Choroid plexus epithelial cell (primary cell): ENCODE measurements around the gene RAB1B.
"Not testable (repeated sequence)": the region's sequence is repeated elsewhere in the genome, so short reads cannot be mapped to it uniquely, and the experiment has no call there.

Experiments
- DNase-seq: peaks from one replicate; pipeline ENCODE4 v3.0.0-alpha.2; 2010; ENCODE audit warnings: low read depth
- H3K4me3 ChIP-seq: 2 replicates; pipeline ENCODE4 v1.5.1; 2011; ENCODE audit warnings: low read depth, mild to moderate bottlenecking, control low read depth, low read length, moderate library complexity
- CTCF ChIP-seq: conservative IDR thresholded peaks from 2 replicates; pipeline ENCODE4 v1.5.1; 2011; ENCODE audit warnings: low read depth, mild to moderate bottlenecking, control low read depth, inconsistent platforms, low read length, moderate library complexity

Gene RAB1B

GRCh38 chr11:66272596-66272995, 4.2 kb downstream of the RAB1B start:
- no peak for TF ChIP-seq CTCF
- no peak for DNase-seq
- no peak overlapping the region for H3K4me3 ChIP-seq

GRCh38 chr11:66274219-66274618, 5.8 kb downstream of the RAB1B start:
- DNase-seq = no peak
- H3K4me3 ChIP-seq = no peak overlapping the region
- TF ChIP-seq CTCF = no peak

- DNase-seq = no peak
- H3K4me3 ChIP-seq = no peak overlapping the region
- no peak for TF ChIP-seq CTCF
Measured at GRCh38 chr11:66275396-66275795, 7.0 kb downstream of the RAB1B start.

- no peak for TF ChIP-seq CTCF
- no peak overlapping the region for H3K4me3 ChIP-seq
Measured at GRCh38 chr11:66275984-66276612, 7.7 kb downstream of the RAB1B start.

GRCh38 chr11:66276619-66277018, 8.2 kb downstream of the RAB1B start:
- DNase-seq, H3K4me3 ChIP-seq: not testable (repeated sequence)

More at GRCh38 chr11:66275984-66276612, 7.7 kb downstream of the RAB1B start:
- no peak for DNase-seq

- not testable (repeated sequence) for DNase-seq, H3K4me3 ChIP-seq
Measured at GRCh38 chr11:66277064-66277463, 8.6 kb downstream of the RAB1B start.

GRCh38 chr11:66277471-66278362, 9.3 kb downstream of the RAB1B start, which contains the start of gene CNIH2:
Gene CNIH2, plus strand, starts transcription at chr11:66278175. Its CDS starts 282 bp downstream, at chr11:66278457.
- TF ChIP-seq CTCF = no peak
- DNase-seq = no peak
- H3K4me3 ChIP-seq = peak within 1 kb of the TSS; percentile 37
